Peyer's patch (tissue), 4 donors: ENCODE data around the gene SPOCK2.

Source experiments
- CTCF ChIP-seq, 6 experiments: fragments of 450-650 bp in 4 of 6; fragments of 200-600 bp in 2 of 6; sonication (generic) in 1 of 6; IDR thresholded peaks; one replicate each; pipeline ENCODE4 v1.5.1; 2017 to 2019; ENCODE audit warnings: antibody characterized with exemption in 6 of 6, mild to moderate bottlenecking in 3 of 6, moderate library complexity in 1 of 6
- POLR2A ChIP-seq, 2 donors: fragments of 450-650 bp; IDR thresholded peaks; one replicate each; pipeline ENCODE4 v1.5.1; 2017; ENCODE audit warnings: antibody characterized with exemption in 2 of 2, mild to moderate bottlenecking in 2 of 2, moderate library complexity in 2 of 2

GRCh38 chr10:72105098-72105475 is 16.7 kb upstream of the SPOCK2 start:
- TF ChIP-seq CTCF (IDR thresholded peaks at IDR 0.05) = no peak
- no peak for TF ChIP-seq POLR2A (IDR thresholded peaks at IDR 0.05)
